ENCODE results near the gene IRF2BP2. TPM values are rescaled to one million over a fixed set of nuclear protein-coding genes. Genes with fewer than 3 reads are reported as not detected.

The IRF2BP2 gene
- total and polyA plus RNA-seq, 2 of the 13 experiments (the other 11 are each of a cell fraction or from before 2014, with no cell fraction given): 140 to 147 TPM

DNA sequence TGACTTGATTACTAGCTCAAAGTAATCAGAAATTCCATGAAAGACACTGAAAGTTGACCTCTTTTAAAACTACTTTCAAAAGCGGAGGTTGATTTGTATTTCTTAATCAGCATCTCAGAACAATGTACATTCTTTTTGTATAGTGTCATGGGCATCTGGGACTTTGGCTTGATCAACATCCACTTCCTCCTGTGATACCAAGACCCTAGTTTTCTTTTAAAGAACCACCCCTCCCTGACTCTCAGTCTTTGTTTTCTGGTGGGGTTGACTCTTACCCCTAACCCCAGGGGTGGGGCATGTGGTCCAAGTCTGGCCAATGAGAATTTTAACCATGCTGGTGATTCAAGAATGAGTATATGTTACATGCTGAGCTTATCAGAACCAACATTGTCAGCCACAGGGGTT, 21.7 kb upstream of the IRF2BP2 start (continued):
- no peak for TF ChIP-seq ZNF264 (CRISPR knock-in tag; IDR thresholded peaks at IDR 0.05)
- no peak for TF ChIP-seq MIER2 (CRISPR knock-in tag; IDR thresholded peaks at IDR 0.05)
- TF ChIP-seq EZH2 (conservative IDR thresholded peaks at IDR 0.05; ENCODE audit: low read depth, low read length): no peak
- TF ChIP-seq, protein P1, sequence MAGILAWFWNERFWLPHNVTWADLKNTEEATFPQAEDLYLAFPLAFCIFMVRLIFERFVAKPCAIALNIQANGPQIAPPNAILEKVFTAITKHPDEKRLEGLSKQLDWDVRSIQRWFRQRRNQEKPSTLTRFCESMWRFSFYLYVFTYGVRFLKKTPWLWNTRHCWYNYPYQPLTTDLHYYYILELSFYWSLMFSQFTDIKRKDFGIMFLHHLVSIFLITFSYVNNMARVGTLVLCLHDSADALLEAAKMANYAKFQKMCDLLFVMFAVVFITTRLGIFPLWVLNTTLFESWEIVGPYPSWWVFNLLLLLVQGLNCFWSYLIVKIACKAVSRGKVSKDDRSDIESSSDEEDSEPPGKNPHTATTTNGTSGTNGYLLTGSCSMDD (CRISPR knock-in tag; IDR thresholded peaks at IDR 0.05): no peak
- no peak for TF ChIP-seq YY1 (IDR thresholded peaks at IDR 0.05; ENCODE audit: insufficient read depth, insufficient replicate concordance, low read depth, low read length)
- peak; percentile 63; the same call in 1 of the 2 replicates for TF ChIP-seq BCL6 (CRISPR knock-in tag; IDR thresholded peaks at IDR 0.05)
- TF ChIP-seq PPARG (CRISPR knock-in tag; conservative IDR thresholded peaks at IDR 0.05): 0 out of 2 replicates have a peak, but pooled peaks have one; percentile 30
- no peak for TF ChIP-seq TOE1 (CRISPR knock-in tag; IDR thresholded peaks at IDR 0.05)
- TF ChIP-seq TBX2 (CRISPR knock-in tag; IDR thresholded peaks at IDR 0.05; ENCODE audit: borderline replicate concordance): no peak
- peak; percentile 45 for TF ChIP-seq CREM (IDR thresholded peaks at IDR 0.05)
- TF ChIP-seq CREM (CRISPR knock-in tag; IDR thresholded peaks at IDR 0.05): no peak
- TF ChIP-seq, protein P2, sequence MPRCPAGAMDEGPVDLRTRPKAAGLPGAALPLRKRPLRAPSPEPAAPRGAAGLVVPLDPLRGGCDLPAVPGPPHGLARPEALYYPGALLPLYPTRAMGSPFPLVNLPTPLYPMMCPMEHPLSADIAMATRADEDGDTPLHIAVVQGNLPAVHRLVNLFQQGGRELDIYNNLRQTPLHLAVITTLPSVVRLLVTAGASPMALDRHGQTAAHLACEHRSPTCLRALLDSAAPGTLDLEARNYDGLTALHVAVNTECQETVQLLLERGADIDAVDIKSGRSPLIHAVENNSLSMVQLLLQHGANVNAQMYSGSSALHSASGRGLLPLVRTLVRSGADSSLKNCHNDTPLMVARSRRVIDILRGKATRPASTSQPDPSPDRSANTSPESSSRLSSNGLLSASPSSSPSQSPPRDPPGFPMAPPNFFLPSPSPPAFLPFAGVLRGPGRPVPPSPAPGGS (CRISPR knock-in tag; IDR thresholded peaks at IDR 0.05): no peak
- TF ChIP-seq CREB1 (IDR thresholded peaks at IDR 0.05): no peak
- no peak for TF ChIP-seq CREB1 (CRISPR knock-in tag; IDR thresholded peaks at IDR 0.05)
- TF ChIP-seq, protein P3, sequence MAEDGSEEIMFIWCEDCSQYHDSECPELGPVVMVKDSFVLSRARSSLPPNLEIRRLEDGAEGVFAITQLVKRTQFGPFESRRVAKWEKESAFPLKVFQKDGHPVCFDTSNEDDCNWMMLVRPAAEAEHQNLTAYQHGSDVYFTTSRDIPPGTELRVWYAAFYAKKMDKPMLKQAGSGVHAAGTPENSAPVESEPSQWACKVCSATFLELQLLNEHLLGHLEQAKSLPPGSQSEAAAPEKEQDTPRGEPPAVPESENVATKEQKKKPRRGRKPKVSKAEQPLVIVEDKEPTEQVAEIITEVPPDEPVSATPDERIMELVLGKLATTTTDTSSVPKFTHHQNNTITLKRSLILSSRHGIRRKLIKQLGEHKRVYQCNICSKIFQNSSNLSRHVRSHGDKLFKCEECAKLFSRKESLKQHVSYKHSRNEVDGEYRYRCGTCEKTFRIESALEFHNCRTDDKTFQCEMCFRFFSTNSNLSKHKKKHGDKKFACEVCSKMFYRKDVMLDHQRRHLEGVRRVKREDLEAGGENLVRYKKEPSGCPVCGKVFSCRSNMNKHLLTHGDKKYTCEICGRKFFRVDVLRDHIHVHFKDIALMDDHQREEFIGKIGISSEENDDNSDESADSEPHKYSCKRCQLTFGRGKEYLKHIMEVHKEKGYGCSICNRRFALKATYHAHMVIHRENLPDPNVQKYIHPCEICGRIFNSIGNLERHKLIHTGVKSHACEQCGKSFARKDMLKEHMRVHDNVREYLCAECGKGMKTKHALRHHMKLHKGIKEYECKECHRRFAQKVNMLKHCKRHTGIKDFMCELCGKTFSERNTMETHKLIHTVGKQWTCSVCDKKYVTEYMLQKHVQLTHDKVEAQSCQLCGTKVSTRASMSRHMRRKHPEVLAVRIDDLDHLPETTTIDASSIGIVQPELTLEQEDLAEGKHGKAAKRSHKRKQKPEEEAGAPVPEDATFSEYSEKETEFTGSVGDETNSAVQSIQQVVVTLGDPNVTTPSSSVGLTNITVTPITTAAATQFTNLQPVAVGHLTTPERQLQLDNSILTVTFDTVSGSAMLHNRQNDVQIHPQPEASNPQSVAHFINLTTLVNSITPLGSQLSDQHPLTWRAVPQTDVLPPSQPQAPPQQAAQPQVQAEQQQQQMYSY (CRISPR knock-in tag; IDR thresholded peaks at IDR 0.05): no peak
- peak; percentile 69 for TF ChIP-seq NCOA2 (CRISPR knock-in tag; IDR thresholded peaks at IDR 0.05)
- no peak for TF ChIP-seq HNF1A (IDR thresholded peaks at IDR 0.05; ENCODE audit: low read depth)
- TF ChIP-seq HNF1A (CRISPR knock-in tag; IDR thresholded peaks at IDR 0.05; ENCODE audit: borderline replicate concordance): no peak
- peak; percentile 52; the same call in 1 of the 2 replicates for TF ChIP-seq NR2F6 (IDR thresholded peaks at IDR 0.05)
- peak; percentile 28; the same call in 1 of the 2 replicates for TF ChIP-seq NR2F6 (CRISPR knock-in tag; IDR thresholded peaks at IDR 0.05)
- no peak for TF ChIP-seq ZNF790 (CRISPR knock-in tag; IDR thresholded peaks at IDR 0.05; ENCODE audit: borderline replicate concordance)
- no peak for TF ChIP-seq ELF4 (CRISPR knock-in tag; IDR thresholded peaks at IDR 0.05; ENCODE audit: borderline replicate concordance)
- peak; percentile 54; the same call in 1 of the 2 replicates for TF ChIP-seq NFIC (IDR thresholded peaks at IDR 0.05; ENCODE audit: low read length)
- TF ChIP-seq NCOR1 (IDR thresholded peaks at IDR 0.05; ENCODE audit: borderline replicate concordance, low read length): no peak

Data from HepG2 (cell line).